Stomach (tissue), 4 donors: ENCODE measurements around the gene LDOC1.

ENCODE experiments used
- POLR2A ChIP-seq, 4 donors: fragments of 450-650 bp; IDR thresholded peaks; one replicate each; pipeline ENCODE4 v1.6.1; 2016; ENCODE audit warnings: antibody characterized with exemption in 4 of 4, control low read depth in 2 of 4, mild to moderate bottlenecking in 1 of 4, moderate library complexity in 1 of 4
- POLR2AphosphoS5 ChIP-seq, 3 donors: sonication (generic); formaldehyde crosslinking; IDR thresholded peaks; one replicate each; pipeline ENCODE4 v1.6.1; 2016; ENCODE audit warnings: antibody characterized with exemption in 3 of 3
- TF ChIP-seq, protein P1 (sequence below), 7 experiments: fragments of 450-650 bp in 4 of 7; fragments of 200-600 bp in 3 of 7; sonication (generic) in 3 of 7; IDR thresholded peaks; one replicate each; pipeline ENCODE4 v1.5.1; 2016 to 2019; ENCODE audit warnings: antibody characterized with exemption in 7 of 7, control low read depth in 2 of 7, mild to moderate bottlenecking in 1 of 7

GRCh38 chrX:141220342-141221008 lies 43.5 kb upstream of the LDOC1 start:
- TF ChIP-seq, protein P1, sequence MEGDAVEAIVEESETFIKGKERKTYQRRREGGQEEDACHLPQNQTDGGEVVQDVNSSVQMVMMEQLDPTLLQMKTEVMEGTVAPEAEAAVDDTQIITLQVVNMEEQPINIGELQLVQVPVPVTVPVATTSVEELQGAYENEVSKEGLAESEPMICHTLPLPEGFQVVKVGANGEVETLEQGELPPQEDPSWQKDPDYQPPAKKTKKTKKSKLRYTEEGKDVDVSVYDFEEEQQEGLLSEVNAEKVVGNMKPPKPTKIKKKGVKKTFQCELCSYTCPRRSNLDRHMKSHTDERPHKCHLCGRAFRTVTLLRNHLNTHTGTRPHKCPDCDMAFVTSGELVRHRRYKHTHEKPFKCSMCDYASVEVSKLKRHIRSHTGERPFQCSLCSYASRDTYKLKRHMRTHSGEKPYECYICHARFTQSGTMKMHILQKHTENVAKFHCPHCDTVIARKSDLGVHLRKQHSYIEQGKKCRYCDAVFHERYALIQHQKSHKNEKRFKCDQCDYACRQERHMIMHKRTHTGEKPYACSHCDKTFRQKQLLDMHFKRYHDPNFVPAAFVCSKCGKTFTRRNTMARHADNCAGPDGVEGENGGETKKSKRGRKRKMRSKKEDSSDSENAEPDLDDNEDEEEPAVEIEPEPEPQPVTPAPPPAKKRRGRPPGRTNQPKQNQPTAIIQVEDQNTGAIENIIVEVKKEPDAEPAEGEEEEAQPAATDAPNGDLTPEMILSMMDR (IDR thresholded peaks at IDR 0.05), result no peak
- TF ChIP-seq POLR2A (IDR thresholded peaks at IDR 0.05), result no peak
- TF ChIP-seq POLR2AphosphoS5 (IDR thresholded peaks at IDR 0.05), result no peak
